ENCODE results near the gene IRF2BP2. TPM values are rescaled to one million over a fixed set of nuclear protein-coding genes. Genes with fewer than 3 reads are reported as not detected.

The IRF2BP2 gene
- polyA plus RNA-seq, 2 donors, result 48.8 to 68.5 TPM

DNA sequence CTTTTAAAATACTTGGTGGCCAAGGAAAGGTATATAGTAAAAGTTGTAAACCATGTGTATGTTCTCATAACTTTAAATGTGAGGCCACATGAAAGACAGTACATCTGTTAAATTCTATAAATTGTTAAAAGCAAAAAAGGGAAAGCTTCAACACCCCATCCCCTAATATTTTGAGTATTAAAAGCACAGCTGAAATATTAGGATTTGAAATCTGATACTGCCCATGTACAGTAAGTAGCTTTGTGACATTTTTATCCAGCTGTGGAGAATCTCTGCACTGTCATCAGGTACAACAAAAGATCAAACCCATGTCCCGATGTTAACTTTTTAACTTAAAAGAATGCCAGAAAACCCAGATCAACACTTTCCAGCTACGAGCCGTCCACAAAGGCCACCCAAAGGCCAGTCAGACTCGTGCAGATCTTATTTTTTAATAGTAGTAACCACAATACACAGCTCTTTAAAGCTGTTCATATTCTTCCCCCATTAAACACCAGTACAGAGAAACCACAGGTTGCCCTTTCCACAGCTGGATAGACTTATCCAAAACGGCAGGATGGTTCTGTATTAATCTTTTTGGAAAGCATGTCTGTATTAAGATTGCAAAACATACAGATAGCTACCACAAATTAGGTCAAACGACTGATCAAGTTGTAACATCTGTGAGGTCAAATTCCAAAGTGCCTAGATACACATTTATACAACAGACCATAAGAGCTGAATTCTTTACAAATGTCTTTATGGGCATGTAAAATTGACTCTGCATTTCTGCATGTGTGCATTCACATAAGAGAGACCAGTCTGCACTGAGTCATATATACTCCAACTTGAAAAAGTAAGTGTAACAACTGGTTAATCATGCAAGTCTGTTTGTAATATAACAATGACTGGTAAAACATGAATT lies 5.2 kb downstream of the IRF2BP2 start:
- peak overlapping the region; percentile 74 to 80 for H3K27ac ChIP-seq (ENCODE audit: low read depth in 2 of 2, low read length in 1 of 2)
- WGBS, 2 donors, result 0 to 1% methylated on average over 6 of the region's 6 CpGs

DNA sequence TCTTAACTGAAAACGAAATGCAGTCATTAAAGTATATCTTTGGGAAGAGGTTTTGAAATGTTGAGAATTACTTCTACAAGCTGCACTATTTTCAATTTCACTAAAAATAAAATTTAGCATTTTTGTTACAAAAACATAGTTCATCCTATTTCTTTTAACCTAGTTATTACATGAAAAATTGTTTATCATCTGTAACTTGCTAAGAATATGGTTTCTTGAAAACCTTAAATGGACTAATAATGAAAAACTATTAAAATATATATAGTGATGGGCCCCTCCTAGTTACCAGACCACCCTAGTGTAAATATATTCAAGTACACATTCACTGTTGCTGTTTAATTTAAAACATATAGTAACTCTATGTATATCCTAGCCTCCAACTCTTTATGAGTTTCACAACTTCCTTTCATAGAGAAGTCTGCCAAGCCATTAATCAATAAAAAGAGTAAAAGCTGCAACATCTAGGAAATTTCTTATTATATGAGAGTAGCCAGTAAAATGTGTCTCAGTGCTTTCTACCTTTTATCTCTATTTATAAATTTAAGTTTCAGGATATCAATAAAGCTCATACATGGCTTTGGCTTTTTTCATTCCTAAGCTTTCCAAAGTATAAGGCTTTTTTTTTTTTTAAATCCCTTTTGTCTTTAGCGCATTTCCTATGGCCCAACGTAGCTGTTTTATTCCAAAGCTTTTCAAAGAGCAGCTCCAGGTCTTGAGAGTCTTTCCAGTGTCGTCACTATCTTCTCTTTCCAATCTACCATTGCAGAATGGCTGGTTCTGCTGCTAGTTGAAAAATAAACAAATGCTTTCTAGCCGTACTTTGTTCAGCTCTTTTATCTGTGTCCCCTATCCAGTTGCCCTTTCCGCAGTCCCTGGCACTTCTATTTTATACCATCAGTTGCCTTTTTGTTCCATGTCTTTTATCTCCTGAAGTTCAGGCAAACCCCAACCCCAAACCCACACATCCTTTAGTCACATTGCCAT lies 6.5 kb downstream of the IRF2BP2 start:
- Histone ChIP-seq H3K36me3 (ENCODE audit: control insufficient read depth in 2 of 2, insufficient read depth in 2 of 2, low read length in 1 of 2) (peaks cover 0 to 11% of the 10 kb centered on the region in 2 donors), H3K4me3 (ENCODE audit: low read depth in 1 of 2, low read length in 2 of 2) (peak overlapping the region; percentile 22 to 46), H3K9me3 (ENCODE audit: control insufficient read depth in 2 of 2, insufficient read depth in 1 of 2, low read depth in 1 of 2, low read length in 1 of 2) (no peaks in the 10 kb centered on the region), H3K27me3 (ENCODE audit: control insufficient read depth in 1 of 2, insufficient read depth in 2 of 2, low read length in 2 of 2) (no peaks in the 10 kb centered on the region), H3K27ac (ENCODE audit: low read depth in 2 of 2, low read length in 1 of 2) (peak overlapping the region; percentile 82 to 89), H3K4me1 (ENCODE audit: control insufficient read depth in 2 of 2, insufficient read depth in 2 of 2, low read length in 1 of 2) (no peaks in the 10 kb centered on the region)
- WGBS, 2 donors, result 2 to 6% methylated on average over 6 of the region's 6 CpGs

More for the DNA sequence above, 5.2 kb downstream of the IRF2BP2 start:
- Histone ChIP-seq H3K9me3 (ENCODE audit: control insufficient read depth in 2 of 2, insufficient read depth in 1 of 2, low read depth in 1 of 2, low read length in 1 of 2) (peaks cover 0 to 2% of the 10 kb centered on the region in 2 donors), H3K4me3 (ENCODE audit: low read depth in 1 of 2, low read length in 2 of 2) (peak overlapping the region in 1 of 2 donors; percentile 97), H3K36me3 (ENCODE audit: control insufficient read depth in 2 of 2, insufficient read depth in 2 of 2, low read length in 1 of 2) (peaks cover 0 to 11% of the 10 kb centered on the region in 2 donors), H3K27me3 (ENCODE audit: control insufficient read depth in 1 of 2, insufficient read depth in 2 of 2, low read length in 2 of 2) (no peaks in the 10 kb centered on the region), H3K4me1 (ENCODE audit: control insufficient read depth in 2 of 2, insufficient read depth in 2 of 2, low read length in 1 of 2) (no peaks in the 10 kb centered on the region)

DNA sequence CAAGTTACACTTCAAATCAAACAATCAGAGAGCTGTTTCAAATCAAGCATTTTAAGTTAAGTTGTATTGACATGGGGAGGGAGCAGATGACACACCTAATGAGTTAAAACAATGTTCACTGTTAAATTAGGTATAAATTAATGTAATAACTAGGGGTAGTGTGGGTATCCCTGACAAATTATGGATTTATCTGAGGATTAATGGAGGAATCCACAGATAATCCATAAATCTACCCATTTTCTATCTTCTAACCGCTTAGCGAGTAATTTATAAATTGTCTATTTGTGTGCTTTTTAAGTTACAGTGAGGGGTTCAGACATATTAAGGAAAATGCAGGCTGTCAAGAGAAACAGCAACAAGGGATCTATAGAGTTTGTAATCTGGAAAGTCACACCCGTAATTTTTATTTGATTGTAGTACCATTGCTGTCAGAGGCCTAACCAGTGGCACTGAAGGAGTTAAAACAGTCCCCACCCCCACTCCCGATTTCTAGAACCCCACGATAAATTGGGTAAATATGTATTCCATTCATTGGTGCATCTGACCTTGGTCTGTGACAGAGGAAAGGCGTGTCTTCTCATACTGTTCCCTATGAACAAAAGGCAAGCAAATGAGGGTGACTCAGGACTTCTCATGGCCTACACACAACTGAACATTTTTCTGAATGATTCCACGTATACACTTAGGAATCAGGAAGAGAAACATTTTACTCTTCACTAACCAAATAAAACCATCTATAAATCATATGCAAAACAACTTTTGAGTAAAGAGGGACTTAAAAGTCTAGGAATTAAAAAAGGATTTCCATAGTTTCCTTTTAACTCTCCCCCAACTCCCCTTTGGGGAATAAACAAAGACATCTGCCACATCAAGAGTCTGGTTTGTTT lies 7.4 kb downstream of the IRF2BP2 start:
- H3K27me3 ChIP-seq (ENCODE audit: control insufficient read depth in 1 of 2, insufficient read depth in 2 of 2, low read length in 2 of 2), result no peaks in the 10 kb centered on the region
- peak overlapping the region; percentile 77 to 93 for H3K27ac ChIP-seq (ENCODE audit: low read depth in 2 of 2, low read length in 1 of 2)
- peaks cover 0 to 9% of the 10 kb centered on the region in 2 donors for H3K36me3 ChIP-seq (ENCODE audit: control insufficient read depth in 2 of 2, insufficient read depth in 2 of 2, low read length in 1 of 2)
- WGBS, 2 donors, result 25 to 26% methylated on average over 7 of the region's 7 CpGs
- H3K4me3 ChIP-seq (ENCODE audit: low read depth in 1 of 2, low read length in 2 of 2), result no peak overlapping the region
- no peaks in the 10 kb centered on the region for H3K9me3 ChIP-seq (ENCODE audit: control insufficient read depth in 2 of 2, insufficient read depth in 1 of 2, low read depth in 1 of 2, low read length in 1 of 2)
- H3K4me1 ChIP-seq (ENCODE audit: control insufficient read depth in 2 of 2, insufficient read depth in 2 of 2, low read length in 1 of 2), result no peaks in the 10 kb centered on the region

DNA sequence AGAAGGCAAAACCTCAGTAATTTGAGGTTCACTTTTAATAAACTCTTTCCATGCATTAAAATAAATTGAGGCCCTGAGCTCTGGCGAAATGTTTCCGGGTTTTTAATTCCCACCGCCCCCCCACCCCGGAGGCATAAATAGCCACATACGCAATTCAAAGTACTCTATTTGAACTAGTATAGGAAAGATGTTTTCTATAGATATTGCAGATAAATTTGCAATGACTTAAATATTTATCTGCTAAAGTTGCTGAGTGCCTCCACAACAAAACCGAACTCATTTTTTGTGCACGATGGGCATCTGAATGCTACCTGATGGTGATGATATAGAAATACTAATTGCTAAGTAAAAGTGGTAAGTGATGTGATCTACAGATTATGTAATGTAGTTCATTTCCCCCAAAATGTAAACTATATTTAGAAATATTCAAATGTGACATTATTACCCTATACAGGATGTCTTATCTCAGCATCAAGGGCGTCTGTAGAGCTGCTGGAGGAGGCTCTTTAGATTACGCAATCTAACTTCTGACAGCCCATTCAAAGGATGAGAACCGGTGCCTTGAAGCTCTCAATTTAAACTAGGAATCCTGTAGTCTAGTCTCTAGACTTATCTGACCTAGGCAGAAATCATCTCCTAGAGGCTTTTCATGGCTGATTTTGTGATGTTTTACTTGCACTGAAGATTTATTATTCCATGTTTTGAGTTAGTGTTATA lies 8.5 kb downstream of the IRF2BP2 start:
- no peaks in the 10 kb centered on the region for H3K27me3 ChIP-seq (ENCODE audit: control insufficient read depth in 1 of 2, insufficient read depth in 2 of 2, low read length in 2 of 2)
- WGBS, 2 donors, result 16 to 17% methylated on average over 10 of the region's 10 CpGs
- peaks cover 0 to under 1% of the 10 kb centered on the region in 2 donors for H3K36me3 ChIP-seq (ENCODE audit: control insufficient read depth in 2 of 2, insufficient read depth in 2 of 2, low read length in 1 of 2)
- no peaks in the 10 kb centered on the region for H3K4me1 ChIP-seq (ENCODE audit: control insufficient read depth in 2 of 2, insufficient read depth in 2 of 2, low read length in 1 of 2)
- no peak overlapping the region for H3K4me3 ChIP-seq (ENCODE audit: low read depth in 1 of 2, low read length in 2 of 2)
- H3K27ac ChIP-seq (ENCODE audit: low read depth in 2 of 2, low read length in 1 of 2), result peak overlapping the region; percentile 49 to 98
- H3K9me3 ChIP-seq (ENCODE audit: control insufficient read depth in 2 of 2, insufficient read depth in 1 of 2, low read depth in 1 of 2, low read length in 1 of 2), result no peaks in the 10 kb centered on the region

DNA sequence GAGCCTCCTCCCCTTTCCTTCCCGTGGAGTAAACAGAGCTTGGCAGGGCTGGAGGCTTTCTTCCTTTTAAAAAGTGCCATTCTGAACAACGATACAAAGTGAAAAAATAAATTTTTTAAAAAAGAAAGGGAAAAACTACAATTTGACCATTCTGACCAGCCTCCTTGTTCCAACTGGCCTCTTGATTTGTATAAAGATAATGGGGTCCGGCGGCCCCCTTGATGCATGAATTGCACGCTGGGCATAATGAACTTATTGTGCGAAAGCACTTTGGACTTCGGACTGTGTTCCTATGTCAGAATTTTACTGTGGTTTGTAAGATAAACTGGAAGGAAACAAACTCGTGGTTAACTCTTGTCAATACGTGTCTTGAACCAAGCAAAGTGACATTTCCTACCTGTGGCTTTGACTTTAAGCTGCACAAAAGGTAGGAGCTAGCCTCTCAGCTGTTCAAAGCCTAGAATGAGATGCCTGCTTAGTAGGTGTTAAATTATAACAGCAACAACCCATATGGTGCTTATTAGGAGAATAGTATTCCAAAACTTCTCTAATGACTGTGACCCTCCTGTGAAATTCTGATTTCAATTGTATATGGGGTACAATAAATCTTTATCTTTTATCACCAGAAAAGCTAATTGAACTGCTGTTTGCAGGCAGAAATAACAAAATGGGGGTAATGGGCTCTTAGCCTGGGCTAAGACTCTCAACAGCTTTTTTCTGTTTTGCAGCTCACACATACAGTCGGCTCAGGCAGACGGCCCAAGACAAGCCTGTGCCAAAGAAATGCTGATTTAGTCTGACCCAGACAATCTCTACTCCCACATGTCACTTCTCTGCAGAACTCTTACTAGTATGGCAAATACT lies 9.3 kb downstream of the IRF2BP2 start:
- H3K4me1 ChIP-seq (ENCODE audit: control insufficient read depth in 2 of 2, insufficient read depth in 2 of 2, low read length in 1 of 2), result no peaks in the 10 kb centered on the region
- no peaks in the 10 kb centered on the region for H3K9me3 ChIP-seq (ENCODE audit: control insufficient read depth in 2 of 2, insufficient read depth in 1 of 2, low read depth in 1 of 2, low read length in 1 of 2)
- H3K36me3 ChIP-seq (ENCODE audit: control insufficient read depth in 2 of 2, insufficient read depth in 2 of 2, low read length in 1 of 2), result no peaks in the 10 kb centered on the region
- H3K4me3 ChIP-seq (ENCODE audit: low read depth in 1 of 2, low read length in 2 of 2), result peak overlapping the region; percentile 45 to 67
- 3 to 6% methylated on average over 11 of the region's 11 CpGs for WGBS, 2 donors
- peak overlapping the region; percentile 98 to 100 for H3K27ac ChIP-seq (ENCODE audit: low read depth in 2 of 2, low read length in 1 of 2)
- H3K27me3 ChIP-seq (ENCODE audit: control insufficient read depth in 1 of 2, insufficient read depth in 2 of 2, low read length in 2 of 2), result no peaks in the 10 kb centered on the region

DNA sequence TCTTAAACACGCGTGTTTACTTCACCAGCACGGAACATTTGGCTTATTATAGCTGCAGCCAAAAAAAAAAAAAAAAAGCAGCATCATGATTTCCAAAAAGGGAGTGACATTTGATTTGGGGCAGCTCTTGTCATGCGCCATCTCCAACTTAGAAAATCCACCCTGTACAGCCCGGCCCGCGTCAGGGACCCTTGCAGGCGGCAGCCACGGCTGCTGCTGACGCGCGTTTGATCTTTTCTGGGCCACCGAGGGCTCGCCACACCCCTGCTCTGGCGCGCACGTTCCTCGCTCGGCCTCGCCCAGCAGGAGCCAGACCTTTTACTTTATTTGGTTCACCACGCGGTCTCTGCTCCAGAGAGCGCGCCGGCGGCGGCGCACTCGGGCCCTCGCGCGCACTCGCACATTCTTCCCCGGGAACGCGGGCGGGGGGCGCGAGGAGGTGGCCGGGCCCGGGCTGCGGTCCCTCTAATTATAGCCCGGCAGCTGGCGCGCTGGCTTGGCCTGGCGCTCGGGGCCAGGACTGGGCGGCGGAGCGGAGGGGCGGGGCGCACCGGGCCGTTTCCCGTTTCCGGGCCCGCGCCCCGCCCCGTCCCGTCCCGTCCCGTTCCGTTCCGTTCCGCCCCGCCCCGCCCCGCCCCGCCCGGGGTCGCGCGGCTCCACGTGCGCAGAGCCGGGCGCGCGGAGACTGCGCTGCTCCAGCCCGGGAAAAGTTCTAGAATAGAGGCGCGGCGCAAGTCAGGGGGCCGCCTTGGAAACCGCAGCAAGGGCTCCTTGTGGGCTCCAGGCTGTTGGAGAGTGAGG lies 10.2 kb downstream of the IRF2BP2 start:
- H3K4me1 ChIP-seq (ENCODE audit: control insufficient read depth in 2 of 2, insufficient read depth in 2 of 2, low read length in 1 of 2), result no peaks in the 10 kb centered on the region
- H3K36me3 ChIP-seq (ENCODE audit: control insufficient read depth in 2 of 2, insufficient read depth in 2 of 2, low read length in 1 of 2), result no peaks in the 10 kb centered on the region
- 0 to 1% methylated on average over 71 to 87 of the region's 87 CpGs for WGBS, 2 donors
- H3K9me3 ChIP-seq (ENCODE audit: control insufficient read depth in 2 of 2, insufficient read depth in 1 of 2, low read depth in 1 of 2, low read length in 1 of 2), result no peaks in the 10 kb centered on the region
- H3K27ac ChIP-seq (ENCODE audit: low read depth in 2 of 2, low read length in 1 of 2), result peak overlapping the region; percentile 98 to 100
- peak overlapping the region; percentile 50 to 67 for H3K4me3 ChIP-seq (ENCODE audit: low read depth in 1 of 2, low read length in 2 of 2)
- H3K27me3 ChIP-seq (ENCODE audit: control insufficient read depth in 1 of 2, insufficient read depth in 2 of 2, low read length in 2 of 2), result no peaks in the 10 kb centered on the region

DNA sequence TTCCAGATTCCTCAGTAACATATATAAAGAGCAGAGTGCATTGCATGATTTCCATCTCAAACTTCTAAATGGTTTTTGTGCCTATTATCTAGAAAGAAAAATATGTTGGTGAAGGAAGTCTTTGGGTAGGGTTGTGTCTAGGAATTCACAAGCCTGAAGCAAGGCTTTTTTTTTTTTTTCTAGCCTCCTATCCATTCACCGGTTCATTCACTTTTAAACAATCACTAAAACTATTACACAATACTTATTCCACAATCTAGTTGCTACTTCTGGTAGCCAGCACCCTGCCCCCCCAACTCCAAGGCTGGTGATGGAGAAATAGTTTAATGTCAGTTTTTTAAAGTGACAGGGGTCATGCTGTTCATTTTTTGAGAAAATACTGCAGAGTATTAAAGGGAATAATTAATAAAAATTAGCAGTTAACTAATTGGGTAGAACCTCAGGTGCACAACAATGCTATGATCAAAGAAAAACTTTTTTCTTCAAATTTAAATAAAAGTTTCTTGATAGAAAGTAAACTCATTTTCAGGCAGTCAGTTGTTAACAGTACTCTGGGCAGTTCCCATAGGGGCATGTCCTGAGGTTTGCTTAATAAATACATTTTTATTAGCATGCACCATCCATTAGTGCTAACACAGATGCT lies 10.9 kb downstream of the IRF2BP2 start:
- Histone ChIP-seq H3K36me3 (ENCODE audit: control insufficient read depth in 2 of 2, insufficient read depth in 2 of 2, low read length in 1 of 2) (no peaks in the 10 kb centered on the region), H3K9me3 (ENCODE audit: control insufficient read depth in 2 of 2, insufficient read depth in 1 of 2, low read depth in 1 of 2, low read length in 1 of 2) (no peaks in the 10 kb centered on the region), H3K27me3 (ENCODE audit: control insufficient read depth in 1 of 2, insufficient read depth in 2 of 2, low read length in 2 of 2) (no peaks in the 10 kb centered on the region), H3K27ac (ENCODE audit: low read depth in 2 of 2, low read length in 1 of 2) (peak overlapping the region; percentile 98 to 100), H3K4me1 (ENCODE audit: control insufficient read depth in 2 of 2, insufficient read depth in 2 of 2, low read length in 1 of 2) (no peaks in the 10 kb centered on the region), H3K4me3 (ENCODE audit: low read depth in 1 of 2, low read length in 2 of 2) (peak overlapping the region in 1 of 2 donors; percentile 67)
- 2 to 8% methylated on average over 1 of the region's 1 CpG for WGBS, 2 donors

All from esophagus (tissue), 2 donors.